ENCODE data around the gene ANKRD23. TPM values are rescaled to one million over a fixed set of nuclear protein-coding genes. Genes with fewer than 3 reads are reported as not detected.

Gene ANKRD23
- total RNA-seq, 1 donor from 2014 or later, result 5.7 TPM

- DNase-seq (ENCODE audit: extremely low spot score, unreplicated experiment), result no peak
- Mint-ChIP-seq H3K4me3 (ENCODE audit: unreplicated experiment) (no peak overlapping the region), H3K27me3 (ENCODE audit: unreplicated experiment) (no peaks in the 10 kb centered on the region), H3K9me3 (ENCODE audit: unreplicated experiment) (no peaks in the 10 kb centered on the region), H3K27ac (ENCODE audit: unreplicated experiment) (no peak overlapping the region), H3K36me3 (ENCODE audit: unreplicated experiment) (no peaks in the 10 kb centered on the region), H3K4me1 (ENCODE audit: unreplicated experiment) (peaks cover 2% of the 10 kb centered on the region)
- TF ChIP-seq CTCF (IDR thresholded peaks at IDR 0.05), result no peak
Observed at GRCh38 chr2:96839293-96839874, 4.4 kb downstream of the ANKRD23 start.

GRCh38 chr2:96838345-96839292 lies 5.2 kb downstream of the ANKRD23 start:
- Mint-ChIP-seq H3K27ac (ENCODE audit: unreplicated experiment) (no peak overlapping the region), H3K9me3 (ENCODE audit: unreplicated experiment) (no peaks in the 10 kb centered on the region), H3K36me3 (ENCODE audit: unreplicated experiment) (no peaks in the 10 kb centered on the region)

GRCh38 chr2:96837575-96837974 lies 6.2 kb downstream of the ANKRD23 start:
- DNase-seq (ENCODE audit: extremely low spot score, unreplicated experiment), result no peak
- H3K4me1 Mint-ChIP-seq (ENCODE audit: unreplicated experiment), result peaks cover 13% of the 10 kb centered on the region

More at GRCh38 chr2:96838345-96839292, 5.2 kb downstream of the ANKRD23 start:
- DNase-seq (ENCODE audit: extremely low spot score, unreplicated experiment), result no peak
- Mint-ChIP-seq H3K27me3 (ENCODE audit: unreplicated experiment) (no peaks in the 10 kb centered on the region), H3K4me3 (ENCODE audit: unreplicated experiment) (no peak overlapping the region), H3K4me1 (ENCODE audit: unreplicated experiment) (peaks cover 2% of the 10 kb centered on the region)
- TF ChIP-seq CTCF (IDR thresholded peaks at IDR 0.05), result no peak

GRCh38 chr2:96835830-96836229 lies 8.0 kb downstream of the ANKRD23 start:
- Mint-ChIP-seq H3K9me3 (ENCODE audit: unreplicated experiment) (no peaks in the 10 kb centered on the region), H3K4me3 (ENCODE audit: unreplicated experiment) (no peak overlapping the region), H3K36me3 (ENCODE audit: unreplicated experiment) (no peaks in the 10 kb centered on the region), H3K27me3 (ENCODE audit: unreplicated experiment) (no peaks in the 10 kb centered on the region), H3K27ac (ENCODE audit: unreplicated experiment) (no peak overlapping the region), H3K4me1 (ENCODE audit: unreplicated experiment) (peaks cover 11% of the 10 kb centered on the region)
- no peak for DNase-seq (ENCODE audit: extremely low spot score, unreplicated experiment)
- TF ChIP-seq CTCF (IDR thresholded peaks at IDR 0.05), result no peak

More at GRCh38 chr2:96837575-96837974, 6.2 kb downstream of the ANKRD23 start:
- Mint-ChIP-seq H3K27ac (ENCODE audit: unreplicated experiment) (no peak overlapping the region), H3K36me3 (ENCODE audit: unreplicated experiment) (no peaks in the 10 kb centered on the region), H3K4me3 (ENCODE audit: unreplicated experiment) (no peak overlapping the region), H3K27me3 (ENCODE audit: unreplicated experiment) (no peaks in the 10 kb centered on the region), H3K9me3 (ENCODE audit: unreplicated experiment) (no peaks in the 10 kb centered on the region)
- TF ChIP-seq CTCF (IDR thresholded peaks at IDR 0.05), result no peak
